Measurements from ENCODE around the gene RCSD1. TPM values are rescaled to one million over a fixed set of nuclear protein-coding genes. Genes with fewer than 3 reads are reported as not detected.

The RCSD1 gene
- total RNA-seq, 2 experiments from 2014 or later = 143 to 145 TPM

GRCh38 chr1:167658574-167659328 is 28.7 kb downstream of the RCSD1 start:
- ChIA-PET POLR2A (no interaction called here), CTCF (interaction anchor here (0.9 kb wide), 1 partner anchor 86 kb away, joined by 3 read pairs; no protein-coding TSS in a partner anchor)
- no peaks in the 10 kb centered on the region for H3K9me3 Mint-ChIP-seq (ENCODE audit: insufficient read depth)
- ATAC-seq (no peak), DNase-seq (no peak)
- H3K27me3 Mint-ChIP-seq (ENCODE audit: low read depth) = no peaks in the 10 kb centered on the region
- no peak overlapping the region for H3K4me3 Mint-ChIP-seq
- H3K36me3 Mint-ChIP-seq (ENCODE audit: low read depth) = peaks cover 61% of the 10 kb centered on the region
- peaks cover 57% of the 10 kb centered on the region for H3K4me1 Mint-ChIP-seq (ENCODE audit: low read depth)
- no peak overlapping the region for H3K27ac Mint-ChIP-seq

- Mint-ChIP-seq H3K9me3 (ENCODE audit: insufficient read depth) (no peaks in the 10 kb centered on the region), H3K27ac (peak overlapping the region; percentile 50), H3K4me3 (no peak overlapping the region), H3K4me1 (ENCODE audit: low read depth) (peaks cover 50% of the 10 kb centered on the region), H3K36me3 (ENCODE audit: low read depth) (peaks cover 59% of the 10 kb centered on the region), H3K27me3 (ENCODE audit: low read depth) (no peaks in the 10 kb centered on the region)
- DNase-seq = no peak
- no peak for ATAC-seq
- ChIA-PET POLR2A (interaction anchor here (1.4 kb wide), 1 partner anchor 14 kb away, joined by 4 read pairs; no protein-coding TSS in a partner anchor), CTCF (interaction anchor here (0.9 kb wide), 1 partner anchor 86 kb away, joined by 3 read pairs; no protein-coding TSS in a partner anchor)
Observed at GRCh38 chr1:167659450-167659849, 29.4 kb downstream of the RCSD1 start.

GRCh38 chr1:167659881-167660280 is 29.8 kb downstream of the RCSD1 start:
- Mint-ChIP-seq H3K4me1 (ENCODE audit: low read depth) (peaks cover 47% of the 10 kb centered on the region), H3K9me3 (ENCODE audit: insufficient read depth) (no peaks in the 10 kb centered on the region), H3K36me3 (ENCODE audit: low read depth) (peaks cover 59% of the 10 kb centered on the region), H3K27ac (peak overlapping the region; percentile 50), H3K27me3 (ENCODE audit: low read depth) (no peaks in the 10 kb centered on the region), H3K4me3 (no peak overlapping the region)
- CTCF ChIA-PET = interaction anchor here (0.9 to 1.1 kb wide), 3 partner anchors 12 to 87 kb away, joined by 3 read pairs; no protein-coding TSS in a partner anchor
- ATAC-seq = no peak
- DNase-seq = no peak
- POLR2A ChIA-PET = interaction anchor here (1.4 kb wide), 1 partner anchor 14 kb away, joined by 4 read pairs; no protein-coding TSS in a partner anchor

- Mint-ChIP-seq H3K27me3 (ENCODE audit: low read depth) (no peaks in the 10 kb centered on the region), H3K27ac (peak overlapping the region; percentile 53), H3K9me3 (ENCODE audit: insufficient read depth) (no peaks in the 10 kb centered on the region), H3K36me3 (ENCODE audit: low read depth) (peaks cover 66% of the 10 kb centered on the region), H3K4me3 (no peak overlapping the region), H3K4me1 (ENCODE audit: low read depth) (peaks cover 40% of the 10 kb centered on the region)
- POLR2A ChIA-PET = no interaction called here
- no peak for DNase-seq
- no peak for ATAC-seq
- CTCF ChIA-PET = no interaction called here
Observed at GRCh38 chr1:167661527-167662426, 31.7 kb downstream of the RCSD1 start.

- DNase-seq = no peak
- CTCF ChIA-PET = interaction anchor here (1.3 kb wide), 1 partner anchor 25 kb away, joined by 3 read pairs; no protein-coding TSS in a partner anchor
- Mint-ChIP-seq H3K4me3 (no peak overlapping the region), H3K27me3 (ENCODE audit: low read depth) (no peaks in the 10 kb centered on the region), H3K36me3 (ENCODE audit: low read depth) (peaks cover 71% of the 10 kb centered on the region), H3K4me1 (ENCODE audit: low read depth) (peaks cover 39% of the 10 kb centered on the region), H3K9me3 (ENCODE audit: insufficient read depth) (no peaks in the 10 kb centered on the region), H3K27ac (peak overlapping the region; percentile 6)
- POLR2A ChIA-PET = no interaction called here
- ATAC-seq = no peak
Observed at GRCh38 chr1:167663002-167663772, 33.2 kb downstream of the RCSD1 start.

- H3K4me3 Mint-ChIP-seq = no peak overlapping the region
- DNase-seq (no peak), ATAC-seq (no peak)
- ChIA-PET POLR2A (no interaction called here), CTCF (interaction anchor here (0.6 to 2.0 kb wide), 2 partner anchors 65 kb away, joined by 3 to 6 read pairs; no protein-coding TSS in a partner anchor)
- peaks cover 28% of the 10 kb centered on the region for H3K4me1 Mint-ChIP-seq (ENCODE audit: low read depth)
- H3K9me3 Mint-ChIP-seq (ENCODE audit: insufficient read depth) = no peaks in the 10 kb centered on the region
- peaks cover 71% of the 10 kb centered on the region for H3K36me3 Mint-ChIP-seq (ENCODE audit: low read depth)
- H3K27ac Mint-ChIP-seq = no peak overlapping the region
- H3K27me3 Mint-ChIP-seq (ENCODE audit: low read depth) = no peaks in the 10 kb centered on the region
Observed at GRCh38 chr1:167665469-167665868, 35.4 kb downstream of the RCSD1 start.

GRCh38 chr1:167666416-167666815 is 36.4 kb downstream of the RCSD1 start:
- CTCF ChIA-PET = interaction anchor here (0.6 to 2.0 kb wide), 3 partner anchors 11 to 587 kb away, joined by 3 to 6 read pairs (median 3); no protein-coding TSS in a partner anchor
- no peaks in the 10 kb centered on the region for H3K27me3 Mint-ChIP-seq (ENCODE audit: low read depth)
- H3K9me3 Mint-ChIP-seq (ENCODE audit: insufficient read depth) = no peaks in the 10 kb centered on the region
- DNase-seq (no peak), ATAC-seq (no peak)
- H3K36me3 Mint-ChIP-seq (ENCODE audit: low read depth) = peaks cover 76% of the 10 kb centered on the region
- POLR2A ChIA-PET = no interaction called here
- peaks cover 34% of the 10 kb centered on the region for H3K4me1 Mint-ChIP-seq (ENCODE audit: low read depth)
- no peak overlapping the region for H3K4me3 Mint-ChIP-seq
- H3K27ac Mint-ChIP-seq = no peak overlapping the region

GRCh38 chr1:167667536-167667935 is 37.5 kb downstream of the RCSD1 start:
- Mint-ChIP-seq H3K27me3 (ENCODE audit: low read depth) (no peaks in the 10 kb centered on the region), H3K4me1 (ENCODE audit: low read depth) (peaks cover 38% of the 10 kb centered on the region), H3K4me3 (no peak overlapping the region), H3K36me3 (ENCODE audit: low read depth) (peaks cover 79% of the 10 kb centered on the region), H3K27ac (no peak overlapping the region), H3K9me3 (ENCODE audit: insufficient read depth) (no peaks in the 10 kb centered on the region)
- POLR2A ChIA-PET = no interaction called here
- CTCF ChIA-PET = interaction anchor here (0.9 to 2.0 kb wide), 2 partner anchors 20 to 67 kb away, joined by 4 to 6 read pairs; no protein-coding TSS in a partner anchor
- no peak for DNase-seq
- ATAC-seq = no peak

- ChIA-PET POLR2A (no interaction called here), CTCF (interaction anchor here (0.9 kb wide), 1 partner anchor 19 kb away, joined by 4 read pairs; no protein-coding TSS in a partner anchor)
- no peak overlapping the region for H3K4me3 Mint-ChIP-seq
- H3K27me3 Mint-ChIP-seq (ENCODE audit: low read depth) = no peaks in the 10 kb centered on the region
- H3K9me3 Mint-ChIP-seq (ENCODE audit: insufficient read depth) = no peaks in the 10 kb centered on the region
- no peak overlapping the region for H3K27ac Mint-ChIP-seq
- no peak for ATAC-seq
- peaks cover 36% of the 10 kb centered on the region for H3K4me1 Mint-ChIP-seq (ENCODE audit: low read depth)
- peaks cover 81% of the 10 kb centered on the region for H3K36me3 Mint-ChIP-seq (ENCODE audit: low read depth)
- no peak for DNase-seq
Observed at GRCh38 chr1:167668108-167668507, 38.1 kb downstream of the RCSD1 start.

GRCh38 chr1:167669209-167670124 is 39.4 kb downstream of the RCSD1 start:
- DNase-seq = no peak
- Mint-ChIP-seq H3K4me3 (no peak overlapping the region), H3K4me1 (ENCODE audit: low read depth) (peaks cover 32% of the 10 kb centered on the region), H3K27ac (no peak overlapping the region), H3K36me3 (ENCODE audit: low read depth) (peaks cover 83% of the 10 kb centered on the region), H3K9me3 (ENCODE audit: insufficient read depth) (no peaks in the 10 kb centered on the region), H3K27me3 (ENCODE audit: low read depth) (no peaks in the 10 kb centered on the region)
- ATAC-seq = no peak
- POLR2A ChIA-PET = interaction anchor here (0.6 kb wide), 1 partner anchor 1882 kb away, joined by 3 read pairs; no protein-coding TSS in a partner anchor
- CTCF ChIA-PET = interaction anchor here (0.6 to 0.9 kb wide), 2 partner anchors 18 to 68 kb away, joined by 3 read pairs; no protein-coding TSS in a partner anchor
